NT2/D1 (cell line): ENCODE data around the gene ADO.

Experiments used
- DNase-seq: peaks from one replicate; pipeline ENCODE4 v3.0.0-alpha.2; 2011; ENCODE audit warnings: low read depth, low spot score
- H3K27me3 ChIP-seq: 2 replicates; pipeline ENCODE4 v1.6.0; 2011; ENCODE audit warnings: mild to moderate bottlenecking; ENCODE audit not compliant: insufficient read length, insufficient read depth
- H3K36me3 ChIP-seq: 2 replicates; pipeline ENCODE4 v1.6.1; 2011; ENCODE audit warnings: mild to moderate bottlenecking, low read length, mixed read lengths; ENCODE audit not compliant: insufficient read depth, insufficient read length
- H3K4me1 ChIP-seq: 2 replicates; pipeline ENCODE4 v1.5.1; 2011; ENCODE audit not compliant: insufficient read depth, insufficient read length
- H3K4me3 ChIP-seq: 2 replicates; pipeline ENCODE4 v1.5.1; 2011; ENCODE audit warnings: low read depth; ENCODE audit not compliant: insufficient read length
- H3K9ac ChIP-seq: 2 replicates; pipeline ENCODE4 v1.6.0; 2011; ENCODE audit warnings: low read depth; ENCODE audit not compliant: insufficient read length
- H3K9me3 ChIP-seq: 2 replicates; pipeline ENCODE4 v1.5.1; 2011; ENCODE audit warnings: mild to moderate bottlenecking, low read length; ENCODE audit not compliant: insufficient read depth
- SUZ12 ChIP-seq: IDR thresholded peaks from 2 replicates; pipeline ENCODE4 v1.6.1; 2011; ENCODE audit not compliant: insufficient read length, insufficient read depth; ENCODE audit errors: extremely low read depth
- YY1 ChIP-seq: IDR thresholded peaks from 2 replicates; pipeline ENCODE4 v1.6.1; 2011; ENCODE audit not compliant: insufficient read length, insufficient read depth
- ZNF274 ChIP-seq: IDR thresholded peaks from 2 replicates; pipeline ENCODE4 v1.6.1; 2011; ENCODE audit warnings: mild to moderate bottlenecking, low read depth, low read length

The ADO gene

GRCh38 chr10:62815381-62816075 is 11.0 kb downstream of the ADO start:
- Histone ChIP-seq H3K4me1 (no peaks in the 10 kb centered on the region), H3K9me3 (0 out of 2 replicates have a peak, but pooled peaks cover 3% of the 10 kb centered on the region), H3K27me3 (peaks cover 72% of the 10 kb centered on the region), H3K9ac (peak overlapping the region; percentile 59), H3K36me3 (no peaks in the 10 kb centered on the region), H3K4me3 (peak overlapping the region; percentile 49)
- no peak for DNase-seq
- no peak for TF ChIP-seq SUZ12
- TF ChIP-seq YY1, result no peak
- no peak for TF ChIP-seq ZNF274

- Histone ChIP-seq H3K27me3 (peaks cover 77% of the 10 kb centered on the region), H3K4me3 (peak overlapping the region; percentile 49), H3K9me3 (0 out of 2 replicates have a peak, but pooled peaks cover 6% of the 10 kb centered on the region), H3K36me3 (no peaks in the 10 kb centered on the region), H3K4me1 (no peaks in the 10 kb centered on the region), H3K9ac (peak overlapping the region; percentile 59)
- DNase-seq, result no peak
- TF ChIP-seq YY1 (no peak), ZNF274 (no peak), SUZ12 (no peak)
Measured at GRCh38 chr10:62816076-62816330, 11.5 kb downstream of the ADO start.

GRCh38 chr10:62816331-62817120 is 12.0 kb downstream of the ADO start, which contains the start of gene EGR2:
EGR2 (minus strand) TSS chr10:62816366; CDS start chr10:62816029, 337 bp downstream.
- Histone ChIP-seq H3K4me3 (peak within 1 kb of the TSS; percentile 49), H3K9ac (peak within 1 kb of the TSS; percentile 59), H3K36me3 (no peaks in the 10 kb centered on the region), H3K9me3 (0 out of 2 replicates have a peak, but pooled peaks cover 6% of the 10 kb centered on the region), H3K27me3 (peaks cover 80% of the 10 kb centered on the region), H3K4me1 (no peaks in the 10 kb centered on the region)
- peak; percentile 80 for DNase-seq
- TF ChIP-seq ZNF274, result no peak
- no peak for TF ChIP-seq SUZ12
- no peak for TF ChIP-seq YY1

- TF ChIP-seq ZNF274 (no peak), YY1 (no peak), SUZ12 (no peak)
- H3K27me3 ChIP-seq, result peaks cover 80% of the 10 kb centered on the region
- no peaks in the 10 kb centered on the region for H3K36me3 ChIP-seq
- H3K9ac ChIP-seq, result peak overlapping the region; percentile 51
- DNase-seq, result no peak
- 0 out of 2 replicates have a peak, but pooled peaks cover 6% of the 10 kb centered on the region for H3K9me3 ChIP-seq
- no peaks in the 10 kb centered on the region for H3K4me1 ChIP-seq
- peak overlapping the region; percentile 49 for H3K4me3 ChIP-seq
Measured at GRCh38 chr10:62817121-62817765, 12.7 kb downstream of the ADO start.

GRCh38 chr10:62817766-62818425 is 13.4 kb downstream of the ADO start:
- peaks cover 74% of the 10 kb centered on the region for H3K27me3 ChIP-seq
- peak; percentile 64 for DNase-seq
- TF ChIP-seq YY1 (no peak), SUZ12 (no peak)

GRCh38 chr10:62818426-62819011 is 14.0 kb downstream of the ADO start:
- H3K9ac ChIP-seq, result no peak overlapping the region
- 0 out of 2 replicates have a peak, but pooled peaks cover 6% of the 10 kb centered on the region for H3K9me3 ChIP-seq
- TF ChIP-seq SUZ12, result no peak
- TF ChIP-seq ZNF274, result no peak
- H3K4me3 ChIP-seq, result no peak overlapping the region
- H3K36me3 ChIP-seq, result no peaks in the 10 kb centered on the region
- DNase-seq, result no peak
- H3K27me3 ChIP-seq, result peaks cover 68% of the 10 kb centered on the region
- H3K4me1 ChIP-seq, result no peaks in the 10 kb centered on the region

More at GRCh38 chr10:62817766-62818425, 13.4 kb downstream of the ADO start:
- Histone ChIP-seq H3K9me3 (0 out of 2 replicates have a peak, but pooled peaks cover 6% of the 10 kb centered on the region), H3K4me1 (no peaks in the 10 kb centered on the region), H3K9ac (peak overlapping the region; percentile 51), H3K36me3 (no peaks in the 10 kb centered on the region), H3K4me3 (peak overlapping the region; percentile 49)
